Measurements from ENCODE around the gene MPV17L2. TPM values are rescaled to one million over a fixed set of nuclear protein-coding genes. Genes with fewer than 3 reads are reported as not detected.

Gene MPV17L2
- polyA plus RNA-seq (2013, experiment 1 of 2) = 19.7 TPM
- polyA plus RNA-seq (2013, experiment 2 of 2) = 20.2 TPM

- under 1% methylated on average over 74 of the region's 74 CpGs for WGBS
- Histone ChIP-seq H3K9me3 (ENCODE audit: control insufficient read depth, low read length) (no peaks in the 10 kb centered on the region), H2BK15ac (ENCODE audit: low read depth, poor library complexity, severe bottlenecking) (peak within 1 kb of the TSS; percentile 94), H3K4ac (ENCODE audit: low read depth in 1 of 2, low read length in 2 of 2) (peak within 1 kb of the TSS in 1 of 2 experiments; percentile 44), H3K4me3 (ENCODE audit: insufficient read depth in 1 of 2, low read depth in 1 of 2, low read length in 2 of 2) (peak within 1 kb of the TSS; percentile 90 to 93), H3K14ac (ENCODE audit: low read length in 2 of 2) (peak within 1 kb of the TSS in 1 of 2 experiments; percentile 94), H3K27me3 (ENCODE audit: control insufficient read depth in 1 of 2, insufficient read depth in 1 of 2, low read length in 2 of 2) (no peaks in the 10 kb centered on the region), H3K9ac (ENCODE audit: low read length) (peak within 1 kb of the TSS; percentile 91), H3K36me3 (ENCODE audit: control insufficient read depth in 1 of 2, insufficient read depth in 2 of 2, low read depth in 1 of 2, low read length in 2 of 2) (peaks cover 16 to 27% of the 10 kb centered on the region in 2 experiments), H3K4me1 (ENCODE audit: control insufficient read depth, insufficient read depth, low read depth, low read length) (peaks cover 16% of the 10 kb centered on the region), H3K23ac (ENCODE audit: low read length in 2 of 2) (peak within 1 kb of the TSS in 1 of 2 experiments; percentile 74), H4K8ac (ENCODE audit: low read length) (peak within 1 kb of the TSS; percentile 19), H4K91ac (ENCODE audit: low read length) (peak within 1 kb of the TSS; percentile 13), H3K4me2 (ENCODE audit: low read length, poor library complexity, severe bottlenecking) (peak within 1 kb of the TSS; percentile 69), H2BK12ac (ENCODE audit: low read length in 2 of 2) (peak within 1 kb of the TSS in 1 of 2 experiments; percentile 59), H3K79me1 (replicated peaks; ENCODE audit: low read length, poor library complexity, severe bottlenecking) (peaks cover 14% of the 10 kb centered on the region), H2BK5ac (ENCODE audit: low read depth, low read length, poor library complexity, severe bottlenecking) (no peak within 1 kb of the TSS), H3K18ac (ENCODE audit: low read depth in 1 of 2, low read length in 2 of 2) (peak within 1 kb of the TSS; percentile 58 to 88), H2AK5ac (ENCODE audit: low read length, severe bottlenecking) (no peak within 1 kb of the TSS), H2AFZ (ENCODE audit: low read depth, low read length) (peak within 1 kb of the TSS; percentile 97), H2BK120ac (ENCODE audit: low read depth, low read length) (no peak within 1 kb of the TSS), H3K27ac (ENCODE audit: low read length, poor library complexity, severe bottlenecking) (peak within 1 kb of the TSS; percentile 80)
- peak; percentile 100 for DNase-seq
These were observed at the start of gene MPV17L2 for GRCh38 chr19:18192673-18193387. Gene MPV17L2 (plus strand): TSS chr19:18193218. CDS start chr19:18193282, 64 bp downstream.

- Histone ChIP-seq H3K4ac (ENCODE audit: low read depth in 1 of 2, low read length in 2 of 2) (no peak overlapping the region), H2AK5ac (ENCODE audit: low read length, severe bottlenecking) (no peak overlapping the region), H3K14ac (ENCODE audit: low read length in 2 of 2) (no peak overlapping the region), H3K36me3 (ENCODE audit: control insufficient read depth in 1 of 2, insufficient read depth in 2 of 2, low read depth in 1 of 2, low read length in 2 of 2) (peaks cover 39 to 65% of the 10 kb centered on the region in 2 experiments), H3K4me2 (ENCODE audit: low read length, poor library complexity, severe bottlenecking) (no peak overlapping the region), H2BK12ac (ENCODE audit: low read length in 2 of 2) (no peak overlapping the region), H3K9me3 (ENCODE audit: control insufficient read depth, low read length) (no peaks in the 10 kb centered on the region), H3K23ac (ENCODE audit: low read length in 2 of 2) (no peak overlapping the region), H2BK15ac (ENCODE audit: low read depth, poor library complexity, severe bottlenecking) (no peak overlapping the region), H2BK120ac (ENCODE audit: low read depth, low read length) (no peak overlapping the region), H4K8ac (ENCODE audit: low read length) (no peak overlapping the region), H2AFZ (ENCODE audit: low read depth, low read length) (no peak overlapping the region), H3K27ac (ENCODE audit: low read length, poor library complexity, severe bottlenecking) (no peak overlapping the region), H3K18ac (ENCODE audit: low read depth in 1 of 2, low read length in 2 of 2) (no peak overlapping the region), H3K9ac (ENCODE audit: low read length) (no peak overlapping the region), H3K79me1 (replicated peaks; ENCODE audit: low read length, poor library complexity, severe bottlenecking) (no peaks in the 10 kb centered on the region), H4K91ac (ENCODE audit: low read length) (no peak overlapping the region), H2BK5ac (ENCODE audit: low read depth, low read length, poor library complexity, severe bottlenecking) (no peak overlapping the region), H3K27me3 (ENCODE audit: control insufficient read depth in 1 of 2, insufficient read depth in 1 of 2, low read length in 2 of 2) (no peaks in the 10 kb centered on the region), H3K4me1 (ENCODE audit: control insufficient read depth, insufficient read depth, low read depth, low read length) (peaks cover 2% of the 10 kb centered on the region), H3K4me3 (ENCODE audit: insufficient read depth in 1 of 2, low read depth in 1 of 2, low read length in 2 of 2) (no peak overlapping the region)
- DNase-seq = no peak
- WGBS = 86% methylated on average over 3 of the region's 3 CpGs
These were observed 49.1 kb upstream of the MPV17L2 start for GRCh38 chr19:18143902-18144301.

- Histone ChIP-seq H3K4me1 (ENCODE audit: control insufficient read depth, insufficient read depth, low read depth, low read length) (peaks cover 2% of the 10 kb centered on the region), H3K9me3 (ENCODE audit: control insufficient read depth, low read length) (no peaks in the 10 kb centered on the region), H3K14ac (ENCODE audit: low read length in 2 of 2) (no peak overlapping the region), H2AFZ (ENCODE audit: low read depth, low read length) (no peak overlapping the region), H2BK15ac (ENCODE audit: low read depth, poor library complexity, severe bottlenecking) (no peak overlapping the region), H3K27me3 (ENCODE audit: control insufficient read depth in 1 of 2, insufficient read depth in 1 of 2, low read length in 2 of 2) (no peaks in the 10 kb centered on the region), H3K4me3 (ENCODE audit: insufficient read depth in 1 of 2, low read depth in 1 of 2, low read length in 2 of 2) (no peak overlapping the region), H2BK5ac (ENCODE audit: low read depth, low read length, poor library complexity, severe bottlenecking) (no peak overlapping the region), H4K91ac (ENCODE audit: low read length) (no peak overlapping the region), H2AK5ac (ENCODE audit: low read length, severe bottlenecking) (no peak overlapping the region), H3K79me1 (replicated peaks; ENCODE audit: low read length, poor library complexity, severe bottlenecking) (no peaks in the 10 kb centered on the region), H3K9ac (ENCODE audit: low read length) (no peak overlapping the region), H4K8ac (ENCODE audit: low read length) (no peak overlapping the region), H3K4me2 (ENCODE audit: low read length, poor library complexity, severe bottlenecking) (no peak overlapping the region), H3K36me3 (ENCODE audit: control insufficient read depth in 1 of 2, insufficient read depth in 2 of 2, low read depth in 1 of 2, low read length in 2 of 2) (peaks cover 34 to 65% of the 10 kb centered on the region in 2 experiments), H2BK120ac (ENCODE audit: low read depth, low read length) (no peak overlapping the region), H3K18ac (ENCODE audit: low read depth in 1 of 2, low read length in 2 of 2) (no peak overlapping the region), H2BK12ac (ENCODE audit: low read length in 2 of 2) (no peak overlapping the region), H3K4ac (ENCODE audit: low read depth in 1 of 2, low read length in 2 of 2) (no peak overlapping the region), H3K23ac (ENCODE audit: low read length in 2 of 2) (no peak overlapping the region), H3K27ac (ENCODE audit: low read length, poor library complexity, severe bottlenecking) (no peak overlapping the region)
- WGBS = 93% methylated on average over 16 of the region's 16 CpGs
- DNase-seq = no peak
These were observed 48.7 kb upstream of the MPV17L2 start for GRCh38 chr19:18144361-18144760.

- 95% methylated on average over 28 of the region's 28 CpGs for WGBS
- H3K14ac ChIP-seq (ENCODE audit: low read length in 2 of 2) = no peak overlapping the region
- H2BK15ac ChIP-seq (ENCODE audit: low read depth, poor library complexity, severe bottlenecking) = no peak overlapping the region
- peaks cover 34 to 69% of the 10 kb centered on the region in 2 experiments for H3K36me3 ChIP-seq (ENCODE audit: control insufficient read depth in 1 of 2, insufficient read depth in 2 of 2, low read depth in 1 of 2, low read length in 2 of 2)
- H3K18ac ChIP-seq (ENCODE audit: low read depth in 1 of 2, low read length in 2 of 2) = no peak overlapping the region
- H3K4ac ChIP-seq (ENCODE audit: low read depth in 1 of 2, low read length in 2 of 2) = no peak overlapping the region
- no peaks in the 10 kb centered on the region for H3K27me3 ChIP-seq (ENCODE audit: control insufficient read depth in 1 of 2, insufficient read depth in 1 of 2, low read length in 2 of 2)
- no peak overlapping the region for H3K23ac ChIP-seq (ENCODE audit: low read length in 2 of 2)
- no peak overlapping the region for H3K4me2 ChIP-seq (ENCODE audit: low read length, poor library complexity, severe bottlenecking)
- H3K27ac ChIP-seq (ENCODE audit: low read length, poor library complexity, severe bottlenecking) = no peak overlapping the region
- H3K79me1 ChIP-seq (replicated peaks; ENCODE audit: low read length, poor library complexity, severe bottlenecking) = no peaks in the 10 kb centered on the region
- H3K4me3 ChIP-seq (ENCODE audit: insufficient read depth in 1 of 2, low read depth in 1 of 2, low read length in 2 of 2) = no peak overlapping the region
- no peak overlapping the region for H4K91ac ChIP-seq (ENCODE audit: low read length)
- no peak overlapping the region for H3K9ac ChIP-seq (ENCODE audit: low read length)
- H3K9me3 ChIP-seq (ENCODE audit: control insufficient read depth, low read length) = no peaks in the 10 kb centered on the region
- no peak overlapping the region for H2BK5ac ChIP-seq (ENCODE audit: low read depth, low read length, poor library complexity, severe bottlenecking)
- no peak overlapping the region for H2BK120ac ChIP-seq (ENCODE audit: low read depth, low read length)
- H2AK5ac ChIP-seq (ENCODE audit: low read length, severe bottlenecking) = no peak overlapping the region
- H3K4me1 ChIP-seq (ENCODE audit: control insufficient read depth, insufficient read depth, low read depth, low read length) = peaks cover 2% of the 10 kb centered on the region
- no peak overlapping the region for H2AFZ ChIP-seq (ENCODE audit: low read depth, low read length)
- no peak overlapping the region for H2BK12ac ChIP-seq (ENCODE audit: low read length in 2 of 2)
- H4K8ac ChIP-seq (ENCODE audit: low read length) = no peak overlapping the region
- DNase-seq = no peak
These were observed 48.1 kb upstream of the MPV17L2 start for GRCh38 chr19:18144906-18145305.

Data from mesenchymal stem cell (in vitro differentiated cells and primary cell).